CD4-positive, alpha-beta T cell treated with Interferon gamma for 1 hour (primary cell): Measurements from ENCODE around the gene PLXND1.

ENCODE experiments used
- DNase-seq: peaks from one replicate; pipeline ENCODE4 v3.0.0-alpha.2; 2020

The PLXND1 gene

DNA sequence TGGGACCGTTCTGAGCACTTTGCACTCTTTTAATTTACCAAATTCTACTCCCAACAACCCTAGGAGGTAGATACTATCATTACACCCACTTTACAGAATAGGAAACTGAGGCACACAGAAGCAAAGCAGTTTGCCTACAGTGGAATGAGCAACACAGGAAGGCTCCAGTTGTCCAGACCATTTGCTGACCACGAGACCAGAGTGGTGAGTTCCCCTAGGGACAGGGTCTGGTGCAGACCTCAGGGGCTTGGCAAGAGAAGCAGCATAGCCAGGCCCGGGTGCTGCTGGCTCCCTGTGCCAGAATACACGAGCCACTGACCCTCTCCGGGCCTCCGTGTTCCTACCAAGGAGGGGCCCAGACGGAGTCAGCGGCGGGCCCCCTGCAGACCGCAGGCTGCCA lies 26.5 kb downstream of the PLXND1 start:
- DNase-seq = no peak

DNA sequence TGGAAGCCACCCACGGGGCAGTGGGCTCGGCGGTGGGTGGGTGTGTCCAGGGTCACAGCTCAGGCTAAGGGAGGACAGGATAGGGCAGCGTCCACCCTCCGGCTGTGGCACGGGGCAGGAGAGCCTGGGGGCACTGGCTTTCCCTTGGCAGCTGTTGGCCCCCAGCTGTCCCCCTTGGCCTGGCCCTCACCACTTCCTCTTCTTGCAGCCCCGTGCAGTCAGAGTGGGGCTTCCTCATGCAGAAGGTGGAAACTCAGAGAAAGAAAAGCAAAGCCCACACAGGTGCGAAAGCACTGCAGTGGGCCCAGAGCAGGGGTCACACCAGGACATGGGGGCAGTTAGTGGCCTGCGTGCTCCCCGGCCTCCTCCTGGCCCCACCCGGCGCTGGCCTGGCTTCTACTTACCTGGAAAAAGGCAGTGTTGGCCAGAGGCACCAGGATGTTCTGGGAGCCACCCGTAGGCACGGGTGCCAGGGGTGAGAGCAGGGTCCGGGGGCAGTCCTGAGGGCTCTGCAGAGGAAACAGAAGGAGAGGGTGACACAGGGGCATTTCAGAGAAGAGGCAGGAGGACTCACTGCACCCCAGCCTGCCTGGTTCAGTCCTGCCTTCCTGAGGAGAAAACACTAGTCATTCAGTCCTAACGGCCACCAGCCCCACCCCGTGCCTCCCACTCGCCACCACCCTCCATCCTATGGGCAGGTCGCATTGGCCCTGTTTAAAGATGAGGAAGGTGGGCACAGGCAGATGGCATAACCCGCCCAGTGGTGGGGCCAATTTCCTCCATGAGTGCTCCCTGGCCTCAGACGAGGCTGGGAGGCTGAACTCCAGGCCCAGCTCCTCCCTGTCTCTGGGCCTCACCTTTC lies 28.3 kb downstream of the PLXND1 start:
- DNase-seq = peak; percentile 60

DNA sequence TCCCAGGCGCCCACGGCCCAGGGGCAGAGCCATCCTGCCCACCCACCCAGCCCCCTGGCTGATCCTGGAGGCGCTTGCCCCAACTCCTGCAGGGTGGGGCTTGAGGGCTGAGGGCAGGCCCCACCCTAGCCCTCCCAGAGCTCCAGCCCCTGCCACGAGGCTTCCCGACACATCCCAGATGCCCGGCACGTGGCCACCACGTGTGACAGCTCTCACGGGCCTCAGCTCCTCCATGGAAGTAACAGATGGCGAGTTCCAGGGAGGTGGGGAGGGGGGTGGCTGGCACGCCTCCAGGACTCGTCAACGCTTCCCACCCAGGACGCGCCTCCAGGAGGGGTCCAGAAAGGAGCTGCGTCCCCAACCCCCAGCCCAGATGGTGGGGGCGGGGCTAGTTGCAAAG lies 29.1 kb downstream of the PLXND1 start:
- DNase-seq = no peak

DNA sequence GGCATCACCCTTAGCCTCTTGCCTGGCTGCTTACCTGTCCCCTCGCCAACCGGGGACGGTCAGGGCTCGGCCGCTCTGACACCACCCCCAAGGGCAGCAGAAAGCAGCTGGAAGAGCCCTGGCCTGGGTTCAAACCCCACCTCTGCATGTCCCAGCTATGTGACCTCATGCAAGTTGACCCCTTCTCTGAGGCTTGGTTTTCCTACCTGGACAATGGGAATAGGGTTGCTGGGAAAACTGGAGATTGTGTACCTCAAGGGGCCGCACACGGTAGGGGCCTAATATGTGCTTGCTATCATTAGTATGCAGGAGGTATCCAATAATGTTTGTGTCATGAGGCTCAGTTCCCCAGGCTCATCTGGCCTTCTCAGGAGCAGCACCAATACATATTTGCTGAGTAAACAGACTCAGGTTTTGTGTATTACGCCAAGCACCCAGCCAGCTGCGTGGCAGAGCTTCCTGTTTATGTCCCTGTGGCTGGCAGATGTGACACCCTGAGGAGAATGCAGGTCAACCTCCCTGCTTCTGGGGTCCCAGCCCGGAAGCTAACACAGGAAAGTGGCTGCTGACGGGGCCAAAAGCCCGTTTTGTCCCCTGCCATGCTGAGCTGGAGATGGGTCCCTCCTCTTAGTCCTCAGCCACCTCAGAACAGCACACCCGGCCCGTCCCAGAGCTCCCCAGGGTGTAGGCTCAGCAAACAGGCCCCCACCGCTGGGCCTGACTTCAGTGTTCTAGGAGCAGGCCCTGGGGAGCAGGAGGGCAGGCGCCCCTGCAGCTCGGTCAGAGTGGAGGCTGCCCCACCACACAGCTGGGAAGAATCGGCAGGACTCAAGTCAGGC lies 29.7 kb downstream of the PLXND1 start:
- peak; percentile 84 for DNase-seq

DNA sequence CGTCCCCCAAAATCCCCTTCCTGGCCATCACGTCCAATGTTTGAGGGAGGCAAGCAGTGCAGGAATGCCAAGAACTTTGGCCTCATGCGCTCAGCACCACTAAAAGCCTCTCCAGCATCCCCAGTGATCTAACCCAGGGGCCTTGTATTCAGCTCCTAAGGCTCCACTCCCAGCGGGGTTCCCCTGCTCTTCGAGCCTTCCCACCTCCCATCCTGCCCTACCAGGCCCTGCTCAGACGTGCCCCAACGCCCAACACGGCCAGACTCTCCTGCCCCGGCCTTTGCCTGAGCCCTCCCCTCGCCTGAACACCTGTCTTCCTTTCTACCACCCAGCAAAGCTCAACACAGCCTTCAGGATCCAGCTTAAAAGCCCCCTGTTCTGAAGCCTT lies 30.5 kb downstream of the PLXND1 start:
- no peak for DNase-seq

DNA sequence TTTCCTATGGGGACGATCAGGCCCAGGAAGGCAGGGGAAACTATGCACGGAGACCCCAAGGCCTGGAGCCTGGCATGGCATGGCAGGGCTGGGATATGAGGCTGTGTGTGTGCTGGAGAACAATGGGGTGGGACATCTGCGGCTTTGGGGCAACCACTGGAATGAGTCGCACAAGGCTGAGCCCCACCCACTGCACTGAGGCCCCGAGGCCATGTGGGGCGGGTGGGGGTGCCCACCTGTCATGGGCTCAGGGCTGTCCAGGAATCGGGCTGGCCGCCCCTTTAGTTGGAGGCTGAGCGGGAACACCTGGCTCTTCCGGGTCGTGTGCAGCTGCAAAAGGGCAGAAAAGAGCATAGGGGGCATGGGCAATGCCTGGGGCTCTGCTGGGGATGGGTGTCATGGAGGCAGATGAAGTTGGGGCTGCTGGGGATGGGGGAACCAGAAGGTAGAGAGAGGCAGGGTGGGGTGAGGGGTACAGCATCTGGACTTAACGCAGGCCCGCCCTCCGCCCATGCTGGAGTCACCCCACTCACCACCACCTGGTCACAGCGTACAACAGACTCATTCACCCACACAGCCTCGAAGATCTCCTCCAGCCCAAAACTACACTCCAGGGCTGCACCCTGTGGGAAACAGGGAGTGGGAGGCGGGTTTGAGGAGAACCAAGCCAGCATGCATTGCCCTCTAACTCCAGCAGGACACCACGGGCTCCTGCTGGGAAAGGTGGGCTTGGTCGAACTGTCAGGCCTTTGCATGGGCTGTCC lies 31.1 kb downstream of the PLXND1 start:
- no peak for DNase-seq

DNA sequence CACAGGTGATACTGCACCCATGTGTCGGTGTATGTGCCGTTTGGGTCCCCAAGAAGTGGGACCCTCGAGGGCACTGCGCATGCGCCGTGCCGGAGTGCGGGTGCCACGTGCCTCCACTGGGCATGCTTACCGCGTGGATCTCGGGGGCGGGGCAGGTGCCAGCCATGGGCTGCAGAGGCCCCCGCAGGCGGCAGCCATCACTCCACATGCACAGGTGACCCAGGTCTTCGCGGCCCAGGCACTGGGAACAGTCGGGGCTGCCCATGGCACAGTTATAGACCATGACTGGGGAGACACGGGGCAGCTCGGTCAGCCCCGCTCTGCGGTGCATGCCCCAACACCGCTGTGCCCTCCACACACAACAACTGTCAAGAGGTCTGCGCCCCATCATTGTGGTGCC lies 32.3 kb downstream of the PLXND1 start:
- DNase-seq = no peak

DNA sequence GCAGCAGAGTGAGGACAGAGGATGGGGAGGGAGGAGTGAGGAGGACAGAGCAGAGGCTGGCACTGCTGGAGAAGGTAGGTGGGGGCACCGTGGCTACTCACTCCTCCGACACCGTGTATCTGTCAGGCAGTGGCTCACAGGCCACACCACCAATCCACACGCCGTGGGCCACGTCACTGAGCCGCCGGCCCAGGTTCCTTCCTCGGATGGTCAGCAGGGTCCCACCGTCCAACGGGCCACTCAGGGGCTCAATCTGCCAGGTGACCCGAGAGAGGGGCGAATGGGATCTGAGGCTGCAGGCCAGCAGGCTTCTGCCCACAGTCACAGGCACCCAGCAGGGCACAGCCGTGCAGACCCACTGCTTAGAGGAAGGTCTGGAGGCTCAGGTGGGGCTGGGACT lies 33.0 kb downstream of the PLXND1 start:
- no peak for DNase-seq

DNA sequence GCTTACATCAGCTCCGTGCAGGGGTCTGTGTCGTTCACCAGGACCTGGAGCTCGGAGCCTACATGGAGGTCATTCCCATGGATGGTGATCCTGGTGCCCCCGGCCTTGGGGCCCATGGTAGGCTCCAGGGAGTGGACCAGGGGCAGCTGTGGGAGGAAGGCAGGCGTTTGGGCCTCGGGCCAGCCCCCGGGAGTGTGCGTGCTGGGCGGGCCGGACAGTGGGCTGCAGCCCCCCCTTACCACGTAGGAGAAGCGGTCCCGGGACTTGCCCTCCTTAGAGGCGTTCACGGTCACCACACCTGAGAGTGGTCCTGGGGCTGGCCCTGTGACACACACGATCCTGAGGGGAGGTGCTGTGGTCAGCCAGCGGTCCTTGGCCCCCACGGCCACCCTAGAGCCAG lies 33.9 kb downstream of the PLXND1 start:
- DNase-seq = no peak

DNA sequence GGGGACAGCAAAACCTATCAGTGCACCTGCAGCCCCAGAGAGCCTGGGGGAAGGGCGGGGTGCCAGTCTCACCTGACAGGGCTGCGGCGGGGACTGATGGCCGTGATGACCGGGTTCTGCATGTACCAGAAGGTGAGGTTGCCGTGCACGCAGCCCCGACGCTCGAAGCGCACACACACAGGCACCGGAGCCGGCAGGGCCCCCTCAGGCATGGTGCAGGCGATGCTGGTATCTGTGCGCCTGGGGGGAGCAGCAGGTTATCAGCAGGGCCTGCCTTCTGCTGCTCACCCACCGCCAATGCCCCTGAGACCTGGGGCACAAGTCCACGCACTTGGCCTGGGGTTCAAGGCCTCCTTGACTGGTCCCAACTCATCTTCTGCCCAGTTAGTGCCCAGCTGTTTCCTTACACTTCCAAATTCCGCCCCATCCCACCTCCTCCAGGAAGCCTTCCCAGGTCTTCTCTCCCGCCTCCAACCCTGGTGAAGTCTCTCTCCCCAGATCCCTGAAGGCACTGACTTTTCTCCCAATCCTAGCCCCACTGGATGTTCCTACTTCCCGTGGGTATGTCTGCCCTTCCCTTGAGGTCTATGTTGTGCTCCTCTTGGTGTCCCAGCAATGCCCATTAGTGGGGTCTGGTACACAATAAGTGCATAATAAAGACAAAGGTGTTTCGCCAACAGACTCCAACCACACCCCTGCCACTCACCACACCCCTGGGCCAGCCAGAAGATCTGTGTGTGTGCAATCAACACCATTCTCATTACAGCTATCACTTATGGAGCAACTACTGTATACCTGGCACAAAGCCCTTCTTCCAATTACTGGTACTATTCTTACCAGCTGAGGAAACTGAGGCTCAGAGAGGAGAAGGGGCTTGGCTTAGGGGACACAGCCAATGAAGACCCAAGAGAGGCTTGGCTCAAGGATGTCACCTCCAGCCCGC lies 34.6 kb downstream of the PLXND1 start:
- DNase-seq = no peak

DNA sequence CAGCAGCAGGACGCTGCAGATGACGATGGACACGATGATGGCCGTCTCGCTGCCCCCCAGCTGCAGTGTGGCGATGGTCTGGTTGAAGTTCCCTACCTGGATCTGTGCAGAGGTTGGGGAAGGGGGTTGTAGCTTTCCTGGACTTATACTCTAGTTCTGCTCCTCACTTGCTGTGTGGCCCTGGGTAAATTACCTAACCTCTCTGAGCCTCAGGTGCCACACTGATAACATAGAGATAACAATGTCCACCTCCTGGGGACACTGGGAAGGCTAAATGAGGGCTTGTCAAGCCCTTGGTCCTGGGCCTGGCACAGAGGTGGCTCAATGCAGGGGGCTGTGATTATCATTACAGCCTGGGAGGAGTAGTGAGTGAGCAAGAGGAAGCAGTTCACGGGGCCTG lies 36.6 kb downstream of the PLXND1 start:
- DNase-seq = no peak

DNA sequence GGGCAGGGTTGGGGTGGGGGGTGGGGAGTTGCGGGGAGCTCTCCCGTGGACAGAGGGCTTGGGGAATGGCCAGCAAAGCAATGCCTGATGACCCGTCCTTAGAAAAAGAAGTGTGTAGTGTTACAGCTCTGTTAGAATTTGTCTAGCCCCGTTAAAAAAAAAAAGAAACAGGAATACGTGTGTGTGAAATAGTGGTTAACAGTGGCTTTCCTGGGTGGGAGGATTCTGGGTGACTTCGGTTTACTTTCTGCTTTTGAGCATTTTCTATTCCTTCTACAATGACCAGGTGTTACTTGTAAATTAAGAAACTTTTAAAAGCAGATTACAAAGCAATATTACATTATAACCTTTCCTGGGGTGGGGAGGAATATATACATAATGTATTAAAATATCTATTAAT lies 38.5 kb downstream of the PLXND1 start:
- no peak for DNase-seq

DNA sequence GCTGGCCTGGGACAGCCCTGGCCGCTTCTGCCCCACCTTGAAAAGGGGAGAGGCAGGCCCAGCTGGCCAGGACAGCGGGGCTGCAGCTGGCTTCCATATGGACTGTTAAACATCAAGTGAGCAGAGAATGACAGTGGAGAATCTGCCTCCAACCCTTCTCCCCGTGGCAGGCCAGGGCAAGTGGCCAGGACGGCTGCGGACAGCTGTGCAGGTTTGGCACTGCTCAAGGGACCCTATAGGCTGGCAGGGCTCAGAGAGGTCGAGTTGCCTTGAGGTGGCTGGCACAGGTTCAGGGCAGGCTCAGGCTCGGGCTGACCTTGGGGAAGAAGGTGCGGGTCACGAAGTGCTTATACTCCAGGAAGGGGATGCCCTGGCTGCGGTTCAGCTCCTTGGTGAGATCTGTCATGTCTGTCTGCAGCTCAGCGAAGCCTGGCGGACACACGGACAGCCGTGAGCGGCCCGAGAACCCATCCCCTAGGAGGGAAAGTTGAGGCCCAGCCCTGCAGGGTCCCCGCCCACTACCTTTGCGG lies 39.2 kb downstream of the PLXND1 start:
- DNase-seq = no peak

DNA sequence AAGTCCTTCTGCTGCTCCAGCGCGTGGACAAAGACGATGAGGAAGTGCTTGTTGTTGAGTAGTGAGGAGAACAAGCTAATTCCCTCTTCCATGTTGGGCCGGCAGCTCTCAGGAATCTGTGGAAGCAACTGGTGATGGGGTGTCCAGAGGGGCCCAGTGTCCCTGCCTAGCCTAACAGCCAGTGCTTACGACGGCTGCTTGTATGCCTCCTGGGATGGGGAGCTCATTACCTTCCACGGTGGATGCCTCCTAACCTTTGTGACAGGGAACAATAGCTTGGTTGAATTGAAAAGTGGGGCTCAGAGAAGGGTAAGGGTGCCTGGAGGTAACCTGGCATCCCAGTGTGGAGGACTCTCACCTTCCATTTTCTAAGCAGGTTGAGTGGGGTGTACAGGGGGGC lies 40.6 kb downstream of the PLXND1 start:
- no peak for DNase-seq

DNA sequence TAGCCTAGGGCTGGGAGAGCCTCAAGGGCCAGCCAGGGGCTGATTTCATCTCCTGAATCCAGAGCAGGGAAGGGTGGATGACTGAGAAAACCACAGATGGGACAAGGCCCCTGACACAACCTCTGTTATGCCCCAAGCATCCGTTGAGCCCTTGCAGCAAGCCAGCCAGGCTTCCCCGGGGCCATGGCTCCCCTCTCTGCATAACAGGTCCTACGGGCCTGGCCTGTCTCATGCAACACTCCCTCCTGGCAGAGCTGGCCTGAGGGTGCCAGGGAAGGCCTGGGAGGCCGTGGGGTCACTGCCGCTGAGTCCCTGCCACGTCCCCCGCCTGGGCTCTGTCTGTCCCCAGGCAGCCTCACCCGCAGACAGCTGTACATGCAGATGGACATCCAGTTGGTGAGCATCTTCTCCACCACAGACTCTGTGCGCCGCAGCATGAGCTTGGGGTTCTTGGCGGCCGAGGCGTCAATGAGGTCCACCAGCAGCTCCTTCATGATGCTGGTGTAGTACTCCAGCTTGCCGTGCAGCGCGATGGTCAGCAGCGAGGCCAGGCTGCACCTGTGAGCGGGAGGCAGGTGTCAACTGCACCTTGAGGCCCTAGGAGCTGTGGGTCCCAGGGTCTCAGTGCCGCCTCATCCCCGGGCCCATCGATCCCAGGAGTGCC lies 41.4 kb downstream of the PLXND1 start:
- no peak for DNase-seq

DNA sequence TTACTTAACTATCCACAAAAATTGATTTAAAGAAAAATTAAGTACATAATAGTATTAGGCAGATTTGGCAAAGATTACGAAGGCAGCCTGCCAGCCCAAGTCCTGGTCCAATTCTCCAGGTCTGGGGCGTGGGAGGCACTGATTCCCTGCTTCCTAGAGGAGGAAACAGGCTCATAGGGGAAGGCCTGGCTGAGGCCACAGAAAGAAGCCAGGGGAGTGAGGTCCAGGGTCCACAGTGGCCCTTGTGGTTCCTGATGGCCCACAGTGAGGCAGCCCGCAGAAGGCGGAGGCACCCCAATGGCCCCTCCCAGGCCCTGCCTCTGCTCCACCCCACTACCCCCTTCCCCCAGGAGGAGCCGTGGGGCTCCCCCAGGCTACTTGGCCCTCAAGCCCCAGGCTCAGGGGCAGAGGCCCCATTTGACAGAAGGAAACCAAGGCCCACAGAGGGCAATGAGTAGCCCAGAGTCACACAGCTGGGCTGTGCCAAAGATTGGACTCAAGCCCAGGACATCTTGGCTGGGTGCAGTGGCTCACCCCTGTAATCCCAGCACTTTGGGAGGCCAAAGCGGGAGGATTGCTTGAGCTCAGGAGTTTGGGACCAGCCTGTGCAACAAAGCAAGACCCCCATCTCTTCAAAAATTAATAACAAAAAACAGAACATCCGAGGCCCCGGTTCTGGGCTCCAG lies 42.5 kb downstream of the PLXND1 start:
- DNase-seq = no peak

DNA sequence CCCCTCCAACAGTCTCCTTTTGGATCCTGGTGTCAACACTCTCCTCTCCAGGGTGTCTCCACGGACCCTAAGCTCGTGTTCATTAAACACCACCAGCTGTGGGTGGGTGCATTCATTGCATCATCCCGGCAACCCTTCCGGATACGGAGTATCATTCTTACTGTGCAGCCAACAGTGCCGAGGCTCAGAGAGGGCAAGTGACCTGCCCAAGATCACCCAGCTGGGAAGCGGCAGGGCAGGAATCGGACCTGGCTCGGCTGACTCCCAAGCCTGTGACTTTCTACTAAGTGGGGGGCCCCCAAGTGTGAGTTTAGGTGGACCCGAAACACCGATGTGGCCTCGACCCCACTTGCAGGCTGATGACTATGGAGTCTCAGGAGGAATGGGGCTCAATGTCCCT lies 43.1 kb downstream of the PLXND1 start:
- no peak for DNase-seq

DNA sequence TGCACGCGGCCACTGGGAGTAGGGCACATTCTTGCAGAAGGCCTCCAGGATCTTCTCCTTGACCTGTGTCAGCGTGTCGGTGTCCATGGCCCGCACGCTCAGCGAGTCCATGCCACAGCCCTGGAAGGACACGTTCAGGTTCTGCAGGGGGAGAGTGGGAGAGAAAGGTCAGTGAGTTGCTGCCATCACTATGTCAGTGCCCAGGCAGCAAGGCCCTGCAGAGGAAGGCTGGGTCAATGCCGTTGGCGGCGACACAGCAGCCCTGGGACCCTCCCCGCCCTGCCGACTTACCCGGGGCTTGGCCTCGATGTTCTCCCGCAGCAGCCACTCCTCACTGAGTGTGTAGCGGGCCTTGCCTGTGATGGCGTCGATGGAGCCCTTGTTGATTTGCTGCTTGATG lies 43.7 kb downstream of the PLXND1 start:
- DNase-seq = no peak

DNA sequence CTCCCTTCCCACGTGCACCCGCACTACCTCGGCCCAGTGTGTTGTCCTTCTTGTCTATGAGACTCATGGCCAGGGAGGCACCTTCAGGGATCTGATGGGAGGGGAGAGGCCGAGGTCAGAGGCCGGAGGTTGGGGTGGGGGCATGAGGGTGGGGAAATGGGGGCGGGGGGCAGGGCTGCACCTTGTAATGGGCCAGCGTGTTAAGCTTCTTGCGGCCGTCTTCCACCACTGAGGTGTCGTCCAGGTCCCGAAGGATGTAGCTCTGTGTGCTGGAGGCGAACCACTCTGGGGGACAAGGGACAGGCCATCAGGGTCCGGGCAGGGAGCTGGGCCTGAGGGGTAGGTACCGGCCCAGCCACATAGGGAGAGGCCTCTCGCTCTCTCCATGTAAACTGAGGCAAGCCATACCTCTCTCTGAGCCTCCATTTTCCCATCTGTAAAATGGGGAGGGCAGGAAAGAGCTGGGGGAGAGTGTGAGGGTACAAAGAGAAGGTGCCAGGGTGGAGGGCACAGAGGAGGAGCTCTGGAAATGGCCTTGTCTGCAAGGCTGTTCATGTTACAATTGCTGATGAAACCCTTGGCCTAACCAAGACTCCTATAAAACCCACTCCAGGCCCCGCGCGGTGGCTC lies 44.7 kb downstream of the PLXND1 start:
- DNase-seq = no peak

DNA sequence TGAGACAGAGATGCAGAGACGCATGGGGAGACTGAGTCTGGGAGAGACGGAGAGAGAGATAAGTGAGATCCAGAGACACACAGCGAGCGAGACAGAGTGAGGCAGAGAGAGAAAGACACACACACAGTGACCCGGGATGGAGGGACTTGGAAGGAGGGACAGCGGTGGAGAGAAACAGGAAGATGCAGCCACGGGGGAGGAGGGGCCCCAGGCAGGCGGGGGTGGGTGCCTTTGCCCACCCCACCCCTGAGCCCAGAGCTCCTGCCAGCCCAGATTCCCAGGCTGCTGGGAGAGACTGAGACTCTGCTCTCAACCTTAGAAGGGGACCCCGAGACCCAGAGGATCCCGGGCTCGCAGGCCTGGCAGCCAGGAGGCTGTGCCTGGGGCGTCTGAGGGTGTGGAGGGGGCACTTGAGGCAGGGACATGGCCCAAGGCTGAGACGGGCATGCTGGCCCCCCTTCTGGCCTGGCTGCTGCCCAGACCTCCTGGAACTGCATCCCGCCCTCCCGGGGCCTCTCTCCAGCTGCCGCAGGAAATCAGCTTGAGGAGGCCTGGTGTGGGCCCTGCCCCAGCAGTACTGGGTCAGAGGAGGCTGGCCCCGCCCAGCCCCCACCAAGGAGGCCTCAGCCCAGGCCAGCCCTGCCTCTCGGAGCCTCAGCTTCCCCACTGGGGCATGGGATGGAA lies 45.4 kb downstream of the PLXND1 start:
- DNase-seq = no peak
